Uterus (tissue), 4 donors: ENCODE data around the gene RIPOR2. TPM values are rescaled to one million over a fixed set of nuclear protein-coding genes. Genes with fewer than 3 reads are reported as not detected.
A peak's percentile ranks its signal among the peaks of the same experiment; 100 is the strongest.
"Not testable (repeated sequence)": the region's sequence is repeated elsewhere in the genome, so short reads cannot be mapped to it uniquely, and the experiment has no call there.

ENCODE experiments used
- DNase-seq, 2 donors: peaks; one replicate each; pipeline ENCODE4 v3.0.0-alpha.2; 2019 to 2020
- H3K27ac ChIP-seq, 2 donors: fragments of 200-600 bp; sonication (generic); 1 replicate in 1 of 2; 2 replicates in 1 of 2; pipeline ENCODE4 v1.5.1; 2016 to 2018
- H3K27me3 ChIP-seq, 2 donors: fragments of 200-600 bp; sonication (generic); one replicate each; pipeline ENCODE4 v1.5.1; 2018 to 2019; ENCODE audit warnings: control low read depth in 1 of 2
- H3K36me3 ChIP-seq, 2 donors: fragments of 200-600 bp; sonication (generic); one replicate each; pipeline ENCODE4 v1.5.1; 2019; ENCODE audit warnings: control low read depth in 1 of 2
- H3K4me1 ChIP-seq, 2 donors: fragments of 200-600 bp; sonication (generic); one replicate each; pipeline ENCODE4 v1.5.1; 2018 to 2019; ENCODE audit warnings: control low read depth in 1 of 2
- H3K4me3 ChIP-seq, 2 donors: fragments of 200-600 bp; sonication (generic); 1 replicate in 1 of 2; 2 replicates in 1 of 2; pipeline ENCODE4 v1.5.1; 2018 to 2019; ENCODE audit warnings: mild to moderate bottlenecking in 1 of 2
- H3K9me3 ChIP-seq, 2 donors: fragments of 200-600 bp; sonication (generic); one replicate each; pipeline ENCODE4 v1.5.1; 2019; ENCODE audit warnings: control low read depth in 1 of 2
- CTCF ChIP-seq, 4 experiments: fragments of 200-600 bp in 2 of 4; fragments of 450-650 bp in 2 of 4; sonication (generic) in 2 of 4; IDR thresholded peaks; one replicate each; pipeline ENCODE4 v1.5.1; 2016 to 2019; ENCODE audit warnings: antibody characterized with exemption in 4 of 4, mild to moderate bottlenecking in 2 of 4, moderate library complexity in 1 of 4
- POLR2A ChIP-seq, 2 donors: fragments of 450-650 bp; IDR thresholded peaks; one replicate each; pipeline ENCODE4 v1.6.1; 2016; ENCODE audit warnings: antibody characterized with exemption in 2 of 2, mild to moderate bottlenecking in 1 of 2, moderate library complexity in 1 of 2
- intact Hi-C: fragments of 100-400 bp; cut with DNase I; formaldehyde crosslinking; loops from one replicate; pipeline ENCODE4 v1.15.1; 2023; ENCODE audit warnings: low total_unique reads
- total RNA-seq, 4 donors: library from RNA; depleted of rRNA in 3 of 4; stranded (reverse); fragments of >200 nt in 3 of 4; gene quantifications; one replicate each; pipeline versions ENCODE4 v1.1.0 to v1.2.4, GENCODE V29; 2014 to 2023
- donor health status: DM: yes; HTN: yes; CAD: no.

Gene RIPOR2
- total RNA-seq, 4 donors from 2014 or later: 29.0 to 106 (median 80.4) TPM

- Histone ChIP-seq H3K36me3 (no peaks in the 10 kb centered on the region), H3K9me3 (no peaks in the 10 kb centered on the region), H3K27me3 (no peaks in the 10 kb centered on the region), H3K27ac (no peak overlapping the region), H3K4me1 (peaks cover 0 to 4% of the 10 kb centered on the region in 2 donors), H3K4me3 (no peak overlapping the region)
- DNase-seq: no peak
- TF ChIP-seq POLR2A (IDR thresholded peaks at IDR 0.05) (no peak), CTCF (IDR thresholded peaks at IDR 0.05) (no peak)
- intact Hi-C loops: no loop called here
Measured at GRCh38 chr6:24957199-24957598, 21.4 kb upstream of the RIPOR2 start.

DNA sequence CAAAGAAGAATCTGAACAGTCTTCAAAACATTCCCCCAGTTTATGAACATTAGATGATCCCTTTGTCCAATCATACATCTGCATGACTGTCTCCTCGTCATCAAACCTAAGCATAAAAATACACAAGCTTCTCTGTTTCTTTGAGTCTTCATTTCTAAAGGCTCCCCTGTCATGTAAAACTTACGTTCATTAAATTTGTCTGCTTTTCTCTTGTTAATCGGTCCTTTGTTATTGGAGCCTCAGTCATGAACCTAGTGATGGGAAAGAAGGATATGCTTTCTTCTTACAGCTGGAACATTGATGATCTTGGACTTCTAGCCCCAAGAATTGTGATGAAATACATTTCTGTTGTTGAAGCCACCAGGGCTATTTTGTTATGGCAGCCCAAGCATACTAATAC, 18.0 kb upstream of the RIPOR2 start:
- no peak for TF ChIP-seq CTCF (IDR thresholded peaks at IDR 0.05)
- no peak for TF ChIP-seq POLR2A (IDR thresholded peaks at IDR 0.05)
- Histone ChIP-seq H3K27ac (no peak overlapping the region), H3K36me3 (no peaks in the 10 kb centered on the region), H3K4me1 (no peaks in the 10 kb centered on the region), H3K27me3 (no peaks in the 10 kb centered on the region), H3K9me3 (no peaks in the 10 kb centered on the region), H3K4me3 (no peak overlapping the region)
- DNase-seq: no peak
- intact Hi-C loops: no loop called here

DNA sequence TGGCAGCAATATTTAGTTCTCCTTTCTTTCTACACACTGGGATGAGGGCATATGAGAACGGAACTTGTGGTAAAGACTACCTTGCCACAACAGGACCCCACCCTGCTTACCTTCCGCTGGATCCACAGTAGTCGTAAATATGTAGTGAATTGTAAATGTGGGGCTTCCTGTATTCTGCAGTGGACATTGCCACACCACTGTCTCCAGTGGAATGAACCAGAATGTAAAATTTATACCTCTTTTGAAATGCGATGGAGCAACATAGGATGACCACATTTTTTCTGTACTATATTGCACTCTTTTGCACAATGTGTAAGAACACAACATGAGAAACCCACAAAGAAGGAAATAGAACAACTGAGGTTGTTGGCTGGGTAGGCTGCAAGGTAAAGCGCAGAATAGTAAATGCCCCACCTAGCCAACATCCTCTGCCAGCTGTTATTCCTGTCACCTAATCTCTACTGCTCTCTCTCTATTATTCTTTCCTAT, 16.1 kb upstream of the RIPOR2 start:
- Histone ChIP-seq H3K36me3 (no peaks in the 10 kb centered on the region), H3K9me3 (no peaks in the 10 kb centered on the region), H3K4me3 (no peak overlapping the region), H3K27ac (no peak overlapping the region), H3K27me3 (no peaks in the 10 kb centered on the region), H3K4me1 (no peaks in the 10 kb centered on the region)
- no peak for DNase-seq
- intact Hi-C loops: no loop called here
- TF ChIP-seq CTCF (IDR thresholded peaks at IDR 0.05) (no peak), POLR2A (IDR thresholded peaks at IDR 0.05) (no peak)

GRCh38 chr6:24950218-24950941, 14.6 kb upstream of the RIPOR2 start:
- Histone ChIP-seq H3K27me3 (no peaks in the 10 kb centered on the region), H3K9me3 (peaks cover 0 to under 1% of the 10 kb centered on the region in 2 donors), H3K36me3 (no peaks in the 10 kb centered on the region), H3K4me3 (no peak overlapping the region), H3K4me1 (no peaks in the 10 kb centered on the region), H3K27ac (peak overlapping the region in 1 of 2 donors; percentile 33)
- no peak for TF ChIP-seq CTCF (IDR thresholded peaks at IDR 0.05)
- DNase-seq: no peak
- intact Hi-C loops: no loop called here

DNA sequence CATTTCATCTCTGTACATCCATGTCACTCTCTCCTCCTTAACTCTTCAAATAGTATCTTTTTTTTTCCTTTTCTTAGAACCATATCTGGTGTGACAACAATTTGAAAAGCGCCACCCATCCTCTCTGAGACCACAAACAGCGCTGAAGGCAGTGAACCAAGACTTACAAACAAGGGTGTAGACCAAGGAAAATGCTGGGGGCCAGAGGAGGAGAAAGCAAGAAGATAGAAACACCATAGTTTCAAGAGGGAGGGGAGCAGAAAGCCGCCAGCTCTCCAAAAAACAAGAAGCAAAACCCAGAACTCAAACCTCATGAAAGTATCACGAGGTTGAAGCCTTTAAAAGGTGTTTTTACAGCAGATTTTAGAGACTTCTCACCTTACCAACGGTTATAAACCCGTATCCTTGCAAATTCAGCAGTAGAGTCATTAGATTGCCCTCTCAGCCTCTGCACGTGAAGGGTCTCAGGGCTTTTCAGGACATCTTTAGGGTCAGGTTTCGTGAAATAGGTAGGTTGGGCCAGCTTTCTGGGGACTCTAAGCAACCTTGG, 13.3 kb upstream of the RIPOR2 start:
- Histone ChIP-seq H3K9me3 (peaks cover 0 to 8% of the 10 kb centered on the region in 2 donors), H3K4me3 (no peak overlapping the region), H3K27ac (no peak overlapping the region), H3K27me3 (no peaks in the 10 kb centered on the region), H3K4me1 (no peaks in the 10 kb centered on the region), H3K36me3 (no peaks in the 10 kb centered on the region)
- DNase-seq: no peak
- intact Hi-C loops: no loop called here
- TF ChIP-seq CTCF (IDR thresholded peaks at IDR 0.05): no peak
- TF ChIP-seq POLR2A (IDR thresholded peaks at IDR 0.05): no peak

GRCh38 chr6:24948261-24948660, 12.5 kb upstream of the RIPOR2 start:
- H3K27ac ChIP-seq, H3K4me3 ChIP-seq, H3K9me3 ChIP-seq, H3K36me3 ChIP-seq, H3K4me1 ChIP-seq, intact Hi-C loops, DNase-seq, H3K27me3 ChIP-seq: not testable (repeated sequence)
